Left lung (tissue), 14 donors: Measurements from ENCODE around the gene TNKS2. TPM values are rescaled to one million over a fixed set of nuclear protein-coding genes. Genes with fewer than 3 reads are reported as not detected.
A peak's percentile ranks its signal among the peaks of the same experiment; 100 is the strongest.
"Not testable (repeated sequence)": the region's sequence is repeated elsewhere in the genome, so short reads cannot be mapped to it uniquely, and the experiment has no call there.

Source experiments
- ATAC-seq: fragments of 200-7000 bp; cut with Tn5 transposase; one replicate; pipeline ENCODE4 v1.9.1; 2020; ENCODE audit warnings: moderate library complexity
- DNase-seq, 4 donors: peaks; one replicate each; pipeline ENCODE4 v3.0.0-alpha.2; 2013 to 2020
- H3K27ac ChIP-seq, 2 donors: fragments of 200-600 bp; sonication (generic) in 1 of 2; one replicate each; pipeline versions ENCODE4 v1.5.0 to v1.8.0; 2020 to 2021
- H3K27me3 ChIP-seq, 2 donors: fragments of 200-600 bp; sonication (generic) in 1 of 2; one replicate each; pipeline versions ENCODE4 v1.5.0 to v1.8.0; 2020 to 2021
- H3K36me3 ChIP-seq, 2 donors: fragments of 200-600 bp; sonication (generic) in 1 of 2; one replicate each; pipeline versions ENCODE4 v1.5.0 to v1.8.0; 2020 to 2021
- H3K4me1 ChIP-seq, 2 donors: fragments of 200-600 bp; one replicate each; pipeline ENCODE4 v1.8.0; 2021
- H3K4me3 ChIP-seq, 2 donors: fragments of 200-600 bp; sonication (generic) in 1 of 2; one replicate each; pipeline versions ENCODE4 v1.5.0 to v1.8.0; 2020 to 2021; ENCODE audit warnings: mild to moderate bottlenecking in 1 of 2
- H3K9me3 ChIP-seq, 2 donors: fragments of 200-600 bp; sonication (generic) in 1 of 2; one replicate each; pipeline versions ENCODE4 v1.5.0 to v1.8.0; 2020 to 2021
- intact Hi-C, 2 donors: fragments of 100-400 bp; cut with DNase I; formaldehyde crosslinking; loops; one replicate each; pipeline versions ENCODE4 v1.11.2 to v1.14.2; 2022
- long read RNA-seq, 12 donors: library from polyadenylated mRNA in 2 of 12; unstranded in 2 of 12; transcript quantifications; one replicate each; pipeline ENCODE4 v2.0.0 and lab custom pipeline, GENCODE V29; 2019 to 2026
- polyA plus RNA-seq, 6 donors: library from polyadenylated mRNA; unstranded; fragments of 120-200 nt; gene quantifications; one replicate each; pipeline ENCODE4 v1.2.1, GENCODE V29; 2013; ENCODE audit not compliant: insufficient read length in 6 of 6
- total RNA-seq, 2 donors: library from RNA; stranded (reverse); fragmentation: NEBNext Ultra II Directional; extraction: Animal tissue kit (Norgen Biotek cat#: 25700); gene quantifications; one replicate each; pipeline ENCODE4 v1.2.1, GENCODE V29; 2021
- TF ChIP-seq, protein P1 (sequence below), 2 donors: fragments of 200-600 bp; sonication (generic) in 1 of 2; IDR thresholded peaks; one replicate each; pipeline versions ENCODE4 v1.5.0 to v1.8.0; 2021; ENCODE audit warnings: antibody characterized with exemption in 2 of 2
- donor health status: DM: no; HTN: yes; CAD: no.
- donor health status: DM: no; HTN: no; CAD: no.

The TNKS2 gene
- 10 to 100 TPM; 37.1 to 37.6 TPM for total RNA-seq
- polyA plus RNA-seq: 10 to 100 TPM; 56.2 to 66.0 (median 60.2) TPM
- long read RNA-seq, donor 1, full-length matches to known transcripts: 2 of 696 reads
- long read RNA-seq, donor 1, partial matches to known transcripts: 694 of 696 reads
- long read RNA-seq, donor 1, other reads (novel, unspliced or antisense): 0 of 696 reads
- long read RNA-seq, donor 2, full-length matches to known transcripts: 2 of 959 reads
- long read RNA-seq, donor 2, partial matches to known transcripts: 957 of 959 reads
- long read RNA-seq, donor 2, other reads (novel, unspliced or antisense): 0 of 959 reads
- long read RNA-seq, donor 3, full-length matches to known transcripts: 3 of 3 reads
- long read RNA-seq, donor 3, partial matches to known transcripts: 0 of 3 reads
- long read RNA-seq, donor 3, other reads (novel, unspliced or antisense): 0 of 3 reads
- long read RNA-seq, donor 4, partial matches to known transcripts: 1 of 1 reads
- long read RNA-seq, donor 4, other reads (novel, unspliced or antisense): 0 of 1 reads
- long read RNA-seq, donor 5, full-length matches to known transcripts: 2 of 10 reads
- long read RNA-seq, donor 5, partial matches to known transcripts: 8 of 10 reads
- long read RNA-seq, donor 5, other reads (novel, unspliced or antisense): 0 of 10 reads
- long read RNA-seq, donor 6, full-length matches to known transcripts: 3 of 30 reads
- long read RNA-seq, donor 6, partial matches to known transcripts: 27 of 30 reads
- long read RNA-seq, donor 6, other reads (novel, unspliced or antisense): 0 of 30 reads
- long read RNA-seq, donor 7, full-length matches to known transcripts: 3 of 3 reads
- long read RNA-seq, donor 7, partial matches to known transcripts: 0 of 3 reads
- long read RNA-seq, donor 7, other reads (novel, unspliced or antisense): 0 of 3 reads
- long read RNA-seq, donor 8, full-length matches to known transcripts: 2 of 8 reads
- long read RNA-seq, donor 8, partial matches to known transcripts: 6 of 8 reads
- long read RNA-seq, donor 8, other reads (novel, unspliced or antisense): 0 of 8 reads
- long read RNA-seq, donor 9: 0 reads
- long read RNA-seq, donor 10, partial matches to known transcripts: 4 of 6 reads
- long read RNA-seq, donor 10, other reads (novel, unspliced or antisense): 2 of 6 reads
- long read RNA-seq, donor 11, full-length matches to known transcripts: 3 of 17 reads
- long read RNA-seq, donor 11, partial matches to known transcripts: 14 of 17 reads
- long read RNA-seq, donor 11, other reads (novel, unspliced or antisense): 0 of 17 reads
- long read RNA-seq, donor 12, full-length matches to known transcripts: 3 of 15 reads
- long read RNA-seq, donor 12, partial matches to known transcripts: 12 of 15 reads
- long read RNA-seq, donor 12, other reads (novel, unspliced or antisense): 0 of 15 reads

DNA sequence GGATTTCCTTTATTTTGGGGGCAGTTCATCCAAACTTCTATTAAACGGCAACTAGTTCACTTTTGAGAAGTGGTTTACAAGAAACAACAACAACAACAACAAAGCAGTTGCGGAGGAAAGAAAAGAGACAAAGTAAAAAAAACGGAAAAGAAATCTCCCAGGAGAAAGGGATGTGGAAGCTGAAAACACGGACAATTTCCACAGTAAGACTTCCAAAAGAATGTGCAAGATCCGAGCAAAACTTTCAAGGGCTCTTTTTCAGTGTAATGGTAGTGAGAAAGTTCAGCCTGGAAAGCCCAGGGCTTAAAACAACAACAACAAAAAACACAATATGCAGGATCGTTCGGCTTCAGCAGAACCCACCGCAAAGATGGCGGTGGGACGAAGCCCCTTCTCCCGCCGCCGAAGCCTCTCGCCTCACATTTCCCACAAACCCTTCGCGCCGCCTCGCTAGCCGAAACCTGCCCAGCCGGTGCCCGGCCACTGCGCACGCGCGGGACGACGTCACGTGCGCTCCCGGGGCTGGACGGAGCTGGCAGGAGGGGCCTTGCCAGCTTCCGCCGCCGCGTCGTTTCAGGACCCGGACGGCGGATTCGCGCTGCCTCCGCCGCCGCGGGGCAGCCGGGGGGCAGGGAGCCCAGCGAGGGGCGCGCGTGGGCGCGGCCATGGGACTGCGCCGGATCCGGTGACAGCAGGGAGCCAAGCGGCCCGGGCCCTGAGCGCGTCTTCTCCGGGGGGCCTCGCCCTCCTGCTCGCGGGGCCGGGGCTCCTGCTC lies at the start of gene TNKS2:
TNKS2 (plus strand) TSS at position 553 of the 775 bp plus-strand sequence. CDS start 265 bp downstream, outside the sequence.
- peak; percentile 89 for ATAC-seq

DNA sequence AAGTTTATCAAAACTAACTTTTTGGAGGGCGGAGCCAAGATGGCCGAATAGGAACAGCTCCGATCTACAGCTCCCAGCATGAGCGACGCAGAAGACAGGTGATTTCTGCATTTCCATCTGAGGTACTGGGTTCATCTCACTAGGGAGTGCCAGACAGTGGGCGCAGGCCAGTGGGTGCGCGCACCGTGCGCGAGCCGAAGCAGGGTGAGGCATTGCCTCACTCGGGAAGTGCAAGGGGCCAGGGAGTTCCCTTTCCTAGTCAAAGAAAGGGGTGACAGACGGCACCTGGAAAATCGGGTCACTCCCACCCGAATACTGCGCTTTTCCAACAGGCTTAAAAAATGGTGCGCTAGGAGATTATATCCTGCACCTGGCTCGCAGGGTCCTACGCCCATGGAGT lies 48.6 kb upstream of the TNKS2 start:
- H3K36me3 ChIP-seq, H3K27me3 ChIP-seq, H3K4me3 ChIP-seq, ATAC-seq, H3K27ac ChIP-seq, DNase-seq, intact Hi-C loops, H3K9me3 ChIP-seq, H3K4me1 ChIP-seq: not testable (repeated sequence)

More for the DNA sequence above, at the start of gene TNKS2:
- intact Hi-C loops: no loop called here
- H3K4me3 ChIP-seq: peak within 1 kb of the TSS; percentile 76 to 96
- H3K36me3 ChIP-seq: peaks cover 0 to 5% of the 10 kb centered on the region in 2 donors
- H3K4me1 ChIP-seq: peaks cover 10 to 55% of the 10 kb centered on the region in 2 donors
- TF ChIP-seq, protein P1, sequence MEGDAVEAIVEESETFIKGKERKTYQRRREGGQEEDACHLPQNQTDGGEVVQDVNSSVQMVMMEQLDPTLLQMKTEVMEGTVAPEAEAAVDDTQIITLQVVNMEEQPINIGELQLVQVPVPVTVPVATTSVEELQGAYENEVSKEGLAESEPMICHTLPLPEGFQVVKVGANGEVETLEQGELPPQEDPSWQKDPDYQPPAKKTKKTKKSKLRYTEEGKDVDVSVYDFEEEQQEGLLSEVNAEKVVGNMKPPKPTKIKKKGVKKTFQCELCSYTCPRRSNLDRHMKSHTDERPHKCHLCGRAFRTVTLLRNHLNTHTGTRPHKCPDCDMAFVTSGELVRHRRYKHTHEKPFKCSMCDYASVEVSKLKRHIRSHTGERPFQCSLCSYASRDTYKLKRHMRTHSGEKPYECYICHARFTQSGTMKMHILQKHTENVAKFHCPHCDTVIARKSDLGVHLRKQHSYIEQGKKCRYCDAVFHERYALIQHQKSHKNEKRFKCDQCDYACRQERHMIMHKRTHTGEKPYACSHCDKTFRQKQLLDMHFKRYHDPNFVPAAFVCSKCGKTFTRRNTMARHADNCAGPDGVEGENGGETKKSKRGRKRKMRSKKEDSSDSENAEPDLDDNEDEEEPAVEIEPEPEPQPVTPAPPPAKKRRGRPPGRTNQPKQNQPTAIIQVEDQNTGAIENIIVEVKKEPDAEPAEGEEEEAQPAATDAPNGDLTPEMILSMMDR (IDR thresholded peaks at IDR 0.05): no peak
- H3K27me3 ChIP-seq: no peaks in the 10 kb centered on the region
- H3K9me3 ChIP-seq: no peaks in the 10 kb centered on the region
- DNase-seq: peak; percentile 95 to 99 (median 97)
- peak within 1 kb of the TSS; percentile 97 to 98 for H3K27ac ChIP-seq

DNA sequence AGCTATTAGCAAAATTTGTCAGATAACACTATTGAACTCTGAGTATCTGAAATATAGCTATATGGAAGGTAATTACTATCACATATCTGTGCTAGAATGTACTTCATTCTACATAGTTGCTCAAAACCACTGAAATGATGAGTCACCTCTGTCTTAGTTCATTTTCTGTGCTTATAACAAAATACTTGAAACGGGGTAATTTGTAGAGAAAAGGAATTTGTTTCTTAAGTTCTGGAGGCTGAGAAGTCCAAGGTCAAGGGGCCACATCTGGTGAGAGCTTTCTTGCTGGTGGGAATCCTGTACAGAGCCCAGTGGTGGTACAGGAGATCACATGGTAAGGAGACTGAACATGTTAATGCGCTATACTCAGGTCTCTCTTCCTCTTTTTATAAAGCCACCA lies 41.9 kb upstream of the TNKS2 start:
- Histone ChIP-seq H3K9me3 (no peaks in the 10 kb centered on the region), H3K36me3 (no peaks in the 10 kb centered on the region), H3K4me1 (no peaks in the 10 kb centered on the region), H3K4me3 (no peak overlapping the region), H3K27me3 (peaks cover 0 to 11% of the 10 kb centered on the region in 2 donors), H3K27ac (no peak overlapping the region)
- intact Hi-C loops: no loop called here
- no peak for ATAC-seq
- DNase-seq: no peak
- TF ChIP-seq, protein P1 (IDR thresholded peaks at IDR 0.05): no peak

DNA sequence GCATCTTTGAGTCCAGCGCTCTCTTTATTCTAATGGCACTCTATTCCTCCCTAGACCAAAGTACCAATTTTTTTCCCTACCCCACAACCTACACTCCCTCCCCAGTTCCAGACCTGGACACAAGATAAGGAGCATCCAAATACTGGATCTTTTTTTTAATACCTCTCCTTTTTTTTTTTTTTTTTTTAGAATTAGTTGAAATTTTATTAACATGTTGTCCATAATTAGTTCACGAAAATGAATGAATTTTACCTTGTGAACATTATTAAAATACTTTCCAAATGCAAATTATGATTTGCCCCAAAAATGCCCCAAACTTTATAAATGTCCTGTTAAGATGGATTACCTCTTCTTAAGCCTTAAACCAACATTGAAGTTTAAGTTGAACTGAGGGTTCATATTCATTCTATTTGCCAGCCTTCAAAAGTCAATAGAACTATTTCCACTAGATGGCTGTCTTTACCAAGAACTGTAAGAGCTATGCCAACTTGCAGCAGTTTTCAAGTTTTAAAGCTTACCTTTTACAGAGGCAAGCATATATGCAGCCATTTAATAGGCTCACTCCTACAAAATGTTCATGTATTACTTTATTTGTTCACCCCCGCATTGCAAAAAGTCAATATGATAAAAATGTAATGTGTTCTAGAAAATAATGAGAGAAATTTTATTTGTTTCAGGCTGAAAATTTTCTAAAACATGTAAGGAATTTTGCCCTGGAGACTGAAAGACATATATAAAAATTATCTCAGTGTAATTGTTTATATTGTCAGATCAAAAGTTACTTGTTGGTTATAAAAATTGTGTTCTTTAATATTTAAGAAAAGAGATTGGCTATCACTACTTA lies 39.7 kb upstream of the TNKS2 start:
- Histone ChIP-seq H3K36me3 (no peaks in the 10 kb centered on the region), H3K9me3 (no peaks in the 10 kb centered on the region), H3K27ac (no peak overlapping the region), H3K4me3 (no peak overlapping the region), H3K4me1 (no peaks in the 10 kb centered on the region), H3K27me3 (peaks cover 0 to 11% of the 10 kb centered on the region in 2 donors)
- peak; percentile 79 for ATAC-seq
- intact Hi-C loops: no loop called here
- peak in 2 of 4 donors; percentile 28 to 56 for DNase-seq
- TF ChIP-seq, protein P1 (IDR thresholded peaks at IDR 0.05): peak; percentile 19 to 32
